GM12878 (cell line): ENCODE measurements around the gene FUCA2. TPM values are rescaled to one million over a fixed set of nuclear protein-coding genes. Genes with fewer than 3 reads are reported as not detected.

Experiments used
- ATAC-seq: fragments of 200-7000 bp; cut with Tn5 transposase; 3 replicates; pipeline ENCODE4 v1.9.1; 2020; ENCODE audit warnings: mild to moderate bottlenecking, moderate library complexity
- BruUV-seq: library from RNA; stranded (reverse); fragments of 400-500 nt; replicated peaks from 2 replicates; lab custom pipeline; 2021; lab: Mats Ljungman, UMichigan
- CTCF ChIA-PET: fragments of 300-600 bp; sonication (Branson Sonifier 250); formaldehyde crosslinking; extraction: SDS; loops from one replicate; lab custom pipeline; 2021; ENCODE audit warnings: inconsistent platforms; lab: Yijun Ruan, JAX
- POLR2A ChIA-PET: fragments of 350-600 bp; formaldehyde crosslinking; extraction: SDS; loops from one replicate; lab custom pipeline; 2021; ENCODE audit warnings: inconsistent platforms; lab: Charles Lee
- RAD21 ChIA-PET: fragments of 300-600 bp; sonication (Branson Sonifier 250); formaldehyde crosslinking; loops from one replicate; lab custom pipeline; 2023; ENCODE audit warnings: antibody characterized with exemption; ENCODE audit not compliant: unreplicated experiment; lab: Charles Lee
- SMC1A ChIA-PET: fragments of 300-600 bp; sonication (Branson Sonifier 250); formaldehyde crosslinking; loops from one replicate; lab custom pipeline; 2023; ENCODE audit not compliant: unreplicated experiment, uncharacterized antibody; lab: Charles Lee
- DNase-seq: peaks from one replicate; pipeline ENCODE4 v3.0.0-alpha.2; 2011; ENCODE audit warnings: low read depth, low spot score
- FAIRE-seq: peaks from 3 replicates; lab custom pipeline; 2011; peaks lifted over from hg19 to GRCh38; lab: Jason Lieb, UNC
- H2AFZ ChIP-seq: 2 replicates; pipeline ENCODE4 v1.6.0; 2011; ENCODE audit warnings: low read depth, low read length, control low read depth; ENCODE audit not compliant: control insufficient read depth
- H3K27ac ChIP-seq: 2 replicates; pipeline ENCODE4 v1.5.1; 2011; ENCODE audit warnings: control low read depth; ENCODE audit not compliant: control insufficient read depth, insufficient read depth
- H3K27me3 ChIP-seq, 2 experiments: replicated peaks in 1 of 2; 2 replicates each; pipeline versions ENCODE4 v1.6.0 to v1.6.1; 2011; ENCODE audit warnings: low read length in 1 of 2; ENCODE audit not compliant: control insufficient read depth in 2 of 2, insufficient read depth in 2 of 2
- H3K36me3 ChIP-seq, 2 experiments: 2 replicates each; pipeline ENCODE4 v1.5.1; 2011; ENCODE audit warnings: low read length in 1 of 2; ENCODE audit not compliant: control insufficient read depth in 2 of 2, insufficient read depth in 2 of 2
- H3K4me1 ChIP-seq: 2 replicates; pipeline ENCODE4 v1.6.1; 2011; ENCODE audit warnings: mild to moderate bottlenecking, low read length, moderate library complexity, mixed read lengths; ENCODE audit not compliant: control insufficient read depth, insufficient read depth
- H3K4me2 ChIP-seq: 2 replicates; pipeline ENCODE4 v1.6.0; 2011; ENCODE audit warnings: control low read depth; ENCODE audit not compliant: control insufficient read depth, insufficient read depth
- H3K4me3 ChIP-seq: fragments of 200-600 bp; sonication (generic); 2 replicates; pipeline ENCODE4 v1.5.1; 2016
- H3K79me2 ChIP-seq: 2 replicates; pipeline ENCODE4 v1.6.0; 2011; ENCODE audit warnings: low read length; ENCODE audit not compliant: control insufficient read depth, insufficient read depth
- H3K9ac ChIP-seq: 2 replicates; pipeline ENCODE4 v1.8.0; 2011; ENCODE audit warnings: low read length, control low read depth, mixed read lengths; ENCODE audit not compliant: control insufficient read depth, insufficient read depth
- H3K9me3 ChIP-seq: replicated peaks from 3 replicates; pipeline ENCODE4 v1.5.1; 2011; ENCODE audit warnings: mild to moderate bottlenecking, low read length; ENCODE audit not compliant: control insufficient read depth, insufficient read depth
- H4K20me1 ChIP-seq: 2 replicates; pipeline ENCODE4 v1.6.0; 2011; ENCODE audit not compliant: control insufficient read depth, insufficient read depth
- EP300 ChIP-seq, 2 experiments: fragments of 150-350 bp in 1 of 2; IDR thresholded peaks; 2 replicates each; pipeline ENCODE4 v1.6.1; 2011 to 2012; ENCODE audit warnings: low read depth in 2 of 2, low read length in 2 of 2, borderline replicate concordance in 1 of 2, improper control_type of control experiment in 1 of 2, inconsistent platforms in 1 of 2; ENCODE audit not compliant: control insufficient read depth in 1 of 2
- GATAD2B ChIP-seq: fragments of 450-650 bp; conservative IDR thresholded peaks from 2 replicates; pipeline ENCODE4 v1.6.1; 2017; ENCODE audit warnings: low read depth, mild to moderate bottlenecking, moderate library complexity
- HDAC2 ChIP-seq: fragments of 200-600 bp; sonication (generic); IDR thresholded peaks from 2 replicates; pipeline ENCODE4 v1.6.1; 2017
- KDM1A ChIP-seq: fragments of 200-600 bp; sonication (generic); IDR thresholded peaks from 2 replicates; pipeline ENCODE4 v1.6.1; 2016; ENCODE audit warnings: borderline replicate concordance
- MXI1 ChIP-seq: fragments of 150-350 bp; IDR thresholded peaks from 2 replicates; pipeline ENCODE4 v1.6.1; 2011; ENCODE audit warnings: low read depth, mild to moderate bottlenecking, inconsistent platforms, low read length, improper control_type of control experiment
- NR2C2 ChIP-seq: IDR thresholded peaks from 2 replicates; pipeline ENCODE4 v1.6.1; 2011; ENCODE audit warnings: borderline replicate concordance, low read depth; ENCODE audit not compliant: control insufficient read depth, insufficient read length
- PAX5 ChIP-seq: IDR thresholded peaks from 2 replicates; pipeline ENCODE4 v1.6.1; 2011; ENCODE audit warnings: low read depth, low read length, borderline replicate concordance
- SPI1 ChIP-seq: IDR thresholded peaks from 2 replicates; pipeline ENCODE4 v1.6.1; 2011; ENCODE audit warnings: low read depth, mild to moderate bottlenecking, low read length, moderate library complexity, borderline replicate concordance; ENCODE audit not compliant: insufficient read depth
- SREBF1 ChIP-seq: IDR thresholded peaks from 2 replicates; pipeline ENCODE4 v1.6.1; 2012; ENCODE audit warnings: mild to moderate bottlenecking, low read length
- STAT3 ChIP-seq: IDR thresholded peaks from 2 replicates; pipeline ENCODE4 v1.6.1; 2011; ENCODE audit warnings: low read depth, low read length, improper control_type of control experiment
- ZNF384 ChIP-seq: IDR thresholded peaks from 2 replicates; pipeline ENCODE4 v1.6.1; 2012; ENCODE audit warnings: low read depth, mild to moderate bottlenecking, low read length, improper control_type of control experiment, borderline replicate concordance
- ZNF622 ChIP-seq: fragments of 450-650 bp; IDR thresholded peaks from 2 replicates; pipeline ENCODE4 v1.6.1; 2017; ENCODE audit warnings: mild to moderate bottlenecking, inconsistent platforms
- WGBS: methylation state at CpG from one replicate; pipeline ENCODE4 v1.1.6; 2016; ENCODE audit warnings: low lambda C conversion rate; ENCODE audit not compliant: insufficient replicate concordance, insufficient coverage; ENCODE audit errors: missing lambda C conversion rate; 5-methylcytosine and 5-hydroxymethylcytosine counted together
- in situ Hi-C: fragments of 300-500 bp; cut with MboI; formaldehyde crosslinking; loops from 9 replicates; pipeline ENCODE4 v1.14.3; 2018; ENCODE audit warnings: mixed read lengths
- intact Hi-C: fragments of 100-400 bp; cut with micrococcal nuclease; formaldehyde crosslinking; loops from one replicate; pipeline ENCODE4 v1.14.2; 2022; ENCODE audit not compliant: unreplicated experiment
- polyA plus RNA-seq, 11 experiments: library from polyadenylated mRNA; depleted of rRNA in 4 of 11; unstranded in 6 of 11; stranded (reverse) in 5 of 11; fragments of >200 nt; fragmentation: Nextera tagmentation in 4 of 11; fragmentation: Illumina TruSeq in 1 of 11; extraction: Ambion mirVana in 4 of 11; extraction: Trizol in 1 of 11; gene quantifications; 1 replicate in 1 of 11; 2 replicates in 10 of 11; pipeline versions ENCODE4 v1.2.1 to v1.2.3, GENCODE V29; 2011 to 2016; ENCODE audit warnings: inconsistent platforms in 2 of 11, missing spikeins in 2 of 11, low read depth in 1 of 11
- total RNA-seq, 4 experiments: library from RNA; depleted of rRNA in 3 of 4; stranded (reverse); fragments of >200 nt in 3 of 4; fragmentation: Illumina TruSeq in 1 of 4; extraction: Trizol in 1 of 4; gene quantifications; 2 replicates each; pipeline versions ENCODE4 v1.2.1 to v1.2.3, GENCODE V29; 2013 to 2021
- TF ChIP-seq, protein P1 (sequence below): fragments of 450-650 bp; formaldehyde crosslinking; IDR thresholded peaks from 2 replicates; pipeline ENCODE4 v1.4.0; 2020; ENCODE audit warnings: mild to moderate bottlenecking, moderate library complexity
- TF ChIP-seq, protein P2 (sequence below): fragments of 450-650 bp; IDR thresholded peaks from 2 replicates; pipeline ENCODE4 v1.6.1; 2016; ENCODE audit warnings: mild to moderate bottlenecking
- TF ChIP-seq, protein P3 (sequence below): IDR thresholded peaks from 2 replicates; pipeline ENCODE4 v1.6.1; 2012; ENCODE audit warnings: low read depth, low read length, improper control_type of control experiment

FUCA2 gene
- total and polyA plus RNA-seq, 10 of the 15 experiments (the other 5 are each of a cell fraction or from before 2014, with no cell fraction given) = 5.7 to 36.2 (median 21.5) TPM

- CTCF ChIA-PET = interaction anchor here (0.6 to 2.9 kb wide), 6 partner anchors 8 to 1686 kb away, joined by 3 to 11 read pairs (median 3); no protein-coding TSS in a partner anchor
Observed at GRCh38 chr6:143505537-143505936, 6.0 kb downstream of the FUCA2 start.

More at GRCh38 chr6:143505537-143505936, 6.0 kb downstream of the FUCA2 start:
- Histone ChIP-seq H4K20me1 (no peaks in the 10 kb centered on the region), H3K79me2 (peaks cover 6% of the 10 kb centered on the region)
- intact Hi-C loops = loop anchor here (1.0 to 10.0 kb wide), 2 partner anchors 55 to 271 kb away; partner anchors contain the start of genes ADAT2 and PEX3
- TF ChIP-seq, protein P1, sequence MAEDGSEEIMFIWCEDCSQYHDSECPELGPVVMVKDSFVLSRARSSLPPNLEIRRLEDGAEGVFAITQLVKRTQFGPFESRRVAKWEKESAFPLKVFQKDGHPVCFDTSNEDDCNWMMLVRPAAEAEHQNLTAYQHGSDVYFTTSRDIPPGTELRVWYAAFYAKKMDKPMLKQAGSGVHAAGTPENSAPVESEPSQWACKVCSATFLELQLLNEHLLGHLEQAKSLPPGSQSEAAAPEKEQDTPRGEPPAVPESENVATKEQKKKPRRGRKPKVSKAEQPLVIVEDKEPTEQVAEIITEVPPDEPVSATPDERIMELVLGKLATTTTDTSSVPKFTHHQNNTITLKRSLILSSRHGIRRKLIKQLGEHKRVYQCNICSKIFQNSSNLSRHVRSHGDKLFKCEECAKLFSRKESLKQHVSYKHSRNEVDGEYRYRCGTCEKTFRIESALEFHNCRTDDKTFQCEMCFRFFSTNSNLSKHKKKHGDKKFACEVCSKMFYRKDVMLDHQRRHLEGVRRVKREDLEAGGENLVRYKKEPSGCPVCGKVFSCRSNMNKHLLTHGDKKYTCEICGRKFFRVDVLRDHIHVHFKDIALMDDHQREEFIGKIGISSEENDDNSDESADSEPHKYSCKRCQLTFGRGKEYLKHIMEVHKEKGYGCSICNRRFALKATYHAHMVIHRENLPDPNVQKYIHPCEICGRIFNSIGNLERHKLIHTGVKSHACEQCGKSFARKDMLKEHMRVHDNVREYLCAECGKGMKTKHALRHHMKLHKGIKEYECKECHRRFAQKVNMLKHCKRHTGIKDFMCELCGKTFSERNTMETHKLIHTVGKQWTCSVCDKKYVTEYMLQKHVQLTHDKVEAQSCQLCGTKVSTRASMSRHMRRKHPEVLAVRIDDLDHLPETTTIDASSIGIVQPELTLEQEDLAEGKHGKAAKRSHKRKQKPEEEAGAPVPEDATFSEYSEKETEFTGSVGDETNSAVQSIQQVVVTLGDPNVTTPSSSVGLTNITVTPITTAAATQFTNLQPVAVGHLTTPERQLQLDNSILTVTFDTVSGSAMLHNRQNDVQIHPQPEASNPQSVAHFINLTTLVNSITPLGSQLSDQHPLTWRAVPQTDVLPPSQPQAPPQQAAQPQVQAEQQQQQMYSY (CRISPR knock-in tag) = no peak
- TF ChIP-seq PAX5 (no peak), ZNF384 (no peak), SREBF1 (no peak), GATAD2B (no peak), EP300 (IDR thresholded peaks at IDR 0.05; ENCODE audit: borderline replicate concordance in 1 of 2, control insufficient read depth in 1 of 2, low read depth in 2 of 2, low read length in 2 of 2) (no peak), SPI1 (no peak), MXI1 (no peak), HDAC2 (no peak), STAT3 (no peak), ZNF622 (no peak), KDM1A (no peak), NR2C2 (no peak)
- TF ChIP-seq, protein P2, sequence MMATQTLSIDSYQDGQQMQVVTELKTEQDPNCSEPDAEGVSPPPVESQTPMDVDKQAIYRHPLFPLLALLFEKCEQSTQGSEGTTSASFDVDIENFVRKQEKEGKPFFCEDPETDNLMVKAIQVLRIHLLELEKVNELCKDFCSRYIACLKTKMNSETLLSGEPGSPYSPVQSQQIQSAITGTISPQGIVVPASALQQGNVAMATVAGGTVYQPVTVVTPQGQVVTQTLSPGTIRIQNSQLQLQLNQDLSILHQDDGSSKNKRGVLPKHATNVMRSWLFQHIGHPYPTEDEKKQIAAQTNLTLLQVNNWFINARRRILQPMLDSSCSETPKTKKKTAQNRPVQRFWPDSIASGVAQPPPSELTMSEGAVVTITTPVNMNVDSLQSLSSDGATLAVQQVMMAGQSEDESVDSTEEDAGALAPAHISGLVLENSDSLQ = no peak
- TF ChIP-seq, protein P3, sequence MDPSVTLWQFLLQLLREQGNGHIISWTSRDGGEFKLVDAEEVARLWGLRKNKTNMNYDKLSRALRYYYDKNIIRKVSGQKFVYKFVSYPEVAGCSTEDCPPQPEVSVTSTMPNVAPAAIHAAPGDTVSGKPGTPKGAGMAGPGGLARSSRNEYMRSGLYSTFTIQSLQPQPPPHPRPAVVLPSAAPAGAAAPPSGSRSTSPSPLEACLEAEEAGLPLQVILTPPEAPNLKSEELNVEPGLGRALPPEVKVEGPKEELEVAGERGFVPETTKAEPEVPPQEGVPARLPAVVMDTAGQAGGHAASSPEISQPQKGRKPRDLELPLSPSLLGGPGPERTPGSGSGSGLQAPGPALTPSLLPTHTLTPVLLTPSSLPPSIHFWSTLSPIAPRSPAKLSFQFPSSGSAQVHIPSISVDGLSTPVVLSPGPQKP = no peak
- TF ChIP-seq, all 136 proteins: peak for 0
- peak; percentile 61 for ATAC-seq
- no TSS peak for BruUV-seq
- Histone ChIP-seq H3K9ac (no peak overlapping the region), H2AFZ (no peak overlapping the region), H3K9me3 (no peaks in the 10 kb centered on the region), H3K27me3 (no peaks in the 10 kb centered on the region), H3K4me2 (peak overlapping the region; percentile 15; the same call in 1 of the 2 replicates), H3K4me3 (no peak overlapping the region), H3K4me1 (peaks cover 29% of the 10 kb centered on the region), H3K27ac (no peak overlapping the region), H3K36me3 (peaks cover 0 to 11% of the 10 kb centered on the region in 2 experiments; a peak in 2 of 4 replicates)
- ChIA-PET SMC1A (interaction anchor here (0.7 to 1.7 kb wide), 5 partner anchors 9 to 55 kb away, joined by 3 to 5 read pairs (median 3); partner anchors contain the start of genes ADAT2 and PEX3), RAD21 (interaction anchor here (0.8 to 1.3 kb wide), 2 partner anchors 53 to 813 kb away, joined by 3 to 4 read pairs; no protein-coding TSS in a partner anchor), POLR2A (interaction anchor here (0.6 kb wide), 1 partner anchor 64 kb away, joined by 4 read pairs; no protein-coding TSS in a partner anchor)
- DNase-seq = no peak
- FAIRE-seq = no peak
- WGBS = 0% methylated on average over 2 of the region's 2 CpGs
- in situ Hi-C loops = no loop called here
